ENCODE results near the gene PSMF1.
"Not testable (repeated sequence)": the region's sequence is repeated elsewhere in the genome, so short reads cannot be mapped to it uniquely, and the experiment has no call there.

The PSMF1 gene

DNA sequence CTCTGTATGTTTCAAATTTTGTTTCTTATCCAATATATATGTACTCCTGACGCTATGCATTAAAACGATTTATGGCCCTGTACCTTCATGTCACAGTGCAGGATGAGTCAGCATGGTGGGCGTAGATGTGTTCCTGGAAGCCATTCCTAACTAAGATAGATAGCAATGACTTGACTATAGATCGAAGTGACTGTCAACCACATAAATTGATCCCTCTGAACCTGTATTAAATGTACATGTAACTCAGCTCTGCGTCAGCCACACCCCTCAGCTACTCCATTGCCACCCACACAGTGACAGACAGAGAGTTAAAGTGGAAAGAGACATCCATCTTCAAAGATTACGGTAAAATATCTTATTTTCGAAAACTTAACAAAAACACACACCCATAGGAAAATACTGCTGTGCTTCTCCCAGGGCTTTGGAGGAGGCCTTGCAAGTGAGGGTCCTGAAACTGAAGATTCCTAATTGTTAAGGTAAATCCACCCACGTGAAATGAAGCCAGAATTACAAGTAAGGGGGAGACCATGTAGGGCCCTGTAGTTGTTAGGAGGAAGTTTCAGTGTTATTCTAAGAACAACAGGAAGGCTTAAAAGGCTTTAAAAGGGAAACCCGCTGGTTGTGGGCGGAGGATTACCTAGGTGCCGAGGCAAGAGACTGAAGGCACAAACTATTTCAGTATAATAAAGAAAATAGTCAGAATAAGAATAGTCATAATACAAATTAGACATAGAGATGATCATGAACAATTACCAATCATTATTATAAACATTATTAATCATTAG lies 97.2 kb downstream of the PSMF1 start:
- no peak for DNase-seq (ENCODE audit: low spot score)

DNA sequence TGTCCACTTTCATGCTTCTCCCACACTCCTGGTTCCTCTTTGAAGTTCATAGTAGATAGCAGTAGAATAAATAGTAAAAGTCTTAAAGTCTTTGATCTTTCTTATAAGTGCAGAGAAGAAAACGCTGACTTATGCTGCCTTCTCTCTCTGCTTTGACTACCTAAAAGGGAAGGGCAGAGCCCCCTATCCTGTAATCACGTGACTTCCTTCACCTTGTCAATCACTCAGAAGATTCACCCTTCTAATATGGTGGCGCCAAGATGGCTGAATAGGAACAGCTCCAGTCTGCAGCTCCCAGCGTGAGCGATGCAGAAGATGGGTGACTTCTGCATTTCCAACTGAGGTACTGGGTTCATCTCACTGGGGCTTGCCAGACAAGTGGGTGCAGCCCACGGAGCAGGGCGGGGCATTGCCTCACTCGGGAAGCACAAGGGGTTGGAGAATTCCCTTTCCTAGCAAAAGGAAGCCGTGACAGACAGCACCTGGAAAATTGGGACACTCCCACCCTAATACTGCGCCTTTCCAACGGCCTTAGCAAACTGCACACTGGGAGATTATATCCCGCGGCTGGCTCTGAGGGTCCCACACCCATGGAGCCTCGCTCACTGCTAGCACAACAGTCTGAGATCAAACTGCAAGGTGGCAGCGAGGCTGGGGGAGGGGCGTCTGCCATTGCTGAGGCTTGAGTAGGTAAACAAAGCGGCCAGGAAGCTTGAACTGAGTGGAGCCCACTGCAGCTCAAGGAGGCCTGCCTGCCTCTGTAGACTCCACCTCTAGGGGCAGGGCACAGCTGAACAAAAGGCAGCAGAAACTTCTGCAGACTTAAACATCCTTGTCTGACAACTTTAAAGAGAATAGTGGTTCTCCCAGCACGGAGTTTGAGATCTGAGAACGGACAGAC lies 98.4 kb downstream of the PSMF1 start:
- not testable (repeated sequence) for DNase-seq (ENCODE audit: low spot score)

All from pons (tissue), 1 donor.